Esophagus muscularis mucosa (tissue), 4 donors: ENCODE measurements around the gene RCE1. TPM values are rescaled to one million over a fixed set of nuclear protein-coding genes. Genes with fewer than 3 reads are reported as not detected.

Experiments
- DNase-seq: peaks from one replicate; pipeline ENCODE4 v3.0.0-alpha.2; 2017; ENCODE audit errors: extremely low spot score
- H3K27ac ChIP-seq, 4 donors: fragments of 200-600 bp; sonication (generic); replicated peaks in 1 of 4; 1 replicate in 3 of 4; 2 replicates in 1 of 4; pipeline ENCODE4 v1.5.1; 2016 to 2019; ENCODE audit warnings: mild to moderate bottlenecking in 1 of 4
- H3K27me3 ChIP-seq, 4 donors: fragments of 200-600 bp; sonication (generic); one replicate each; pipeline versions ENCODE4 v1.5.1 to v1.6.0; 2016 to 2019
- H3K36me3 ChIP-seq, 4 donors: fragments of 200-600 bp; sonication (generic); one replicate each; pipeline ENCODE4 v1.5.1; 2016 to 2019
- H3K4me1 ChIP-seq, 4 donors: fragments of 200-600 bp; sonication (generic); one replicate each; pipeline ENCODE4 v1.5.1; 2016 to 2019
- H3K4me3 ChIP-seq, 4 donors: fragments of 200-600 bp; sonication (generic); 1 replicate in 2 of 4; 2 replicates in 2 of 4; pipeline ENCODE4 v1.5.1; 2016 to 2019; ENCODE audit warnings: mild to moderate bottlenecking in 4 of 4, moderate library complexity in 1 of 4
- H3K9me3 ChIP-seq, 4 donors: fragments of 200-600 bp; sonication (generic); 1 replicate in 3 of 4; 2 replicates in 1 of 4; pipeline ENCODE4 v1.5.1; 2016 to 2019
- CTCF ChIP-seq, 3 experiments: fragments of 200-600 bp in 2 of 3; fragments of 450-650 bp in 1 of 3; sonication (generic) in 2 of 3; IDR thresholded peaks; one replicate each; pipeline ENCODE4 v1.5.1; 2017 to 2019; ENCODE audit warnings: antibody characterized with exemption in 3 of 3, mild to moderate bottlenecking in 2 of 3, moderate library complexity in 1 of 3
- EP300 ChIP-seq: sonication (generic); formaldehyde crosslinking; IDR thresholded peaks from one replicate; pipeline ENCODE4 v1.6.1; 2017; ENCODE audit warnings: antibody characterized with exemption
- POLR2A ChIP-seq: fragments of 450-650 bp; IDR thresholded peaks from one replicate; pipeline ENCODE4 v1.6.1; 2017; ENCODE audit warnings: antibody characterized with exemption, moderate library complexity, mild to moderate bottlenecking, low read depth
- POLR2AphosphoS5 ChIP-seq, 2 donors: sonication (generic); formaldehyde crosslinking; IDR thresholded peaks; one replicate each; pipeline ENCODE4 v1.6.1; 2017; ENCODE audit warnings: antibody characterized with exemption in 2 of 2
- WGBS: methylation state at CpG from one replicate; pipeline ENCODE4 v1.1.5; 2018; 5-methylcytosine and 5-hydroxymethylcytosine counted together
- intact Hi-C: fragments of 100-400 bp; cut with DNase I; formaldehyde crosslinking; loops from one replicate; pipeline ENCODE4 v1.15.1; 2023
- total RNA-seq, 4 donors: library from RNA; depleted of rRNA; stranded (reverse); fragments of >200 nt; gene quantifications; one replicate each; pipeline versions ENCODE4 v1.1.0 to v1.2.1, GENCODE V29; 2016

Gene RCE1
- total RNA-seq, 4 donors from 2014 or later, result 8.7 to 18.2 (median 13.0) TPM

- H3K27me3 ChIP-seq, result no peaks in the 10 kb centered on the region
- H3K27ac ChIP-seq, result no peak overlapping the region
- no peak for DNase-seq
- H3K4me3 ChIP-seq, result no peak overlapping the region
- peaks cover 12 to 21% (median 16%) of the 10 kb centered on the region in 4 donors for H3K4me1 ChIP-seq
- H3K36me3 ChIP-seq, result peaks cover 11 to 59% (median 45%) of the 10 kb centered on the region in 4 donors
- H3K9me3 ChIP-seq, result peaks cover 0 to 3% (median 0%) of the 10 kb centered on the region in 4 donors
- intact Hi-C loops, result loop anchor here (10.0 kb wide), 2 partner anchors 107 to 283 kb away; partner anchors contain the start of genes CTSF and PC
- WGBS, result 89% methylated on average over 6 of the region's 14 CpGs
- TF ChIP-seq POLR2AphosphoS5 (IDR thresholded peaks at IDR 0.05), result no peak
- no peak for TF ChIP-seq CTCF (IDR thresholded peaks at IDR 0.05)
- TF ChIP-seq POLR2A, result no peak
- TF ChIP-seq EP300, result no peak
Observed at GRCh38 chr11:66847461-66848232, 4.4 kb downstream of the RCE1 start.

- no peak for DNase-seq
- WGBS, result 98% methylated on average over 6 of the region's 28 CpGs
- intact Hi-C loops, result loop anchor here (10.0 kb wide), 2 partner anchors 106 to 284 kb away; partner anchors contain the start of genes CTSF and PC
- TF ChIP-seq CTCF (IDR thresholded peaks at IDR 0.05) (no peak), POLR2AphosphoS5 (IDR thresholded peaks at IDR 0.05) (no peak), POLR2A (no peak), EP300 (no peak)
- peaks cover 11 to 59% (median 45%) of the 10 kb centered on the region in 4 donors for H3K36me3 ChIP-seq
- peaks cover 10 to 16% (median 13%) of the 10 kb centered on the region in 4 donors for H3K4me1 ChIP-seq
- no peak overlapping the region for H3K27ac ChIP-seq
- no peaks in the 10 kb centered on the region for H3K27me3 ChIP-seq
- no peaks in the 10 kb centered on the region for H3K9me3 ChIP-seq
- H3K4me3 ChIP-seq, result no peak overlapping the region
Observed at GRCh38 chr11:66848671-66849500, 5.6 kb downstream of the RCE1 start.

- intact Hi-C loops, result loop anchor here (10.0 kb wide), 3 partner anchors 105 to 505 kb away; partner anchors contain the start of genes B4GAT1, BRMS1, CTSF and PC
- no peak overlapping the region for H3K27ac ChIP-seq
- 92% methylated on average over 11 of the region's 22 CpGs for WGBS
- H3K27me3 ChIP-seq, result no peaks in the 10 kb centered on the region
- TF ChIP-seq EP300 (no peak), POLR2A (no peak), CTCF (IDR thresholded peaks at IDR 0.05) (no peak), POLR2AphosphoS5 (IDR thresholded peaks at IDR 0.05) (no peak)
- no peaks in the 10 kb centered on the region for H3K9me3 ChIP-seq
- peaks cover 11 to 59% (median 43%) of the 10 kb centered on the region in 4 donors for H3K36me3 ChIP-seq
- H3K4me3 ChIP-seq, result no peak overlapping the region
- peaks cover 2 to 8% (median 5%) of the 10 kb centered on the region in 4 donors for H3K4me1 ChIP-seq
- no peak for DNase-seq
Observed at GRCh38 chr11:66849501-66850234, 6.4 kb downstream of the RCE1 start.

- DNase-seq, result no peak
- Histone ChIP-seq H3K27ac (no peak overlapping the region), H3K4me3 (no peak overlapping the region), H3K4me1 (peaks cover 1 to 7% (median 3%) of the 10 kb centered on the region in 4 donors), H3K27me3 (no peaks in the 10 kb centered on the region), H3K36me3 (peaks cover 11 to 54% (median 38%) of the 10 kb centered on the region in 4 donors), H3K9me3 (no peaks in the 10 kb centered on the region)
- TF ChIP-seq EP300 (no peak), CTCF (IDR thresholded peaks at IDR 0.05) (no peak), POLR2A (no peak), POLR2AphosphoS5 (IDR thresholded peaks at IDR 0.05) (no peak)
- intact Hi-C loops, result loop anchor here (10.0 kb wide), 1 partner anchor 505 kb away; the partner anchor contains the start of genes B4GAT1 and BRMS1
- WGBS, result 95% methylated on average over 7 of the region's 10 CpGs
Observed at GRCh38 chr11:66850235-66850587, 7.0 kb downstream of the RCE1 start.
